Panc1 (cell line): Measurements from ENCODE around the gene CHDH. TPM values are rescaled to one million over a fixed set of nuclear protein-coding genes. Genes with fewer than 3 reads are reported as not detected.

Source experiments
- ATAC-seq: fragments of 200-7000 bp; cut with Tn5 transposase; 2 replicates; pipeline ENCODE4 v1.9.1; 2020; ENCODE audit warnings: mild to moderate bottlenecking, moderate library complexity
- BruUV-seq: library from RNA; stranded (reverse); fragments of 400-500 nt; replicated peaks from 2 replicates; lab custom pipeline; 2021; lab: Mats Ljungman, UMichigan
- CTCF ChIA-PET: fragments of 300-600 bp; sonication (Branson Sonifier 250); formaldehyde crosslinking; loops from one replicate; lab custom pipeline; 2022; ENCODE audit warnings: antibody characterized with exemption; lab: Charles Lee
- POLR2A ChIA-PET: fragments of 300-600 bp; sonication (Branson Sonifier 250); formaldehyde crosslinking; loops from one replicate; lab custom pipeline; 2022; ENCODE audit warnings: antibody characterized with exemption; lab: Charles Lee
- DNase-seq: peaks from one replicate; pipeline ENCODE4 v3.0.0-alpha.2; 2010; ENCODE audit warnings: low read depth, low spot score
- H3K27ac ChIP-seq: 2 replicates; pipeline ENCODE4 v1.5.1; 2011; ENCODE audit warnings: mild to moderate bottlenecking, low read length, inconsistent platforms
- H3K27me3 ChIP-seq: fragments of 200-500 bp; sonication (Bioruptor generic); 2 replicates; pipeline ENCODE4 v1.6.0; 2014; ENCODE audit warnings: low read length, inconsistent platforms; ENCODE audit not compliant: control insufficient read depth, insufficient read depth
- H3K36me3 ChIP-seq: fragments of 200-500 bp; sonication (Bioruptor generic); 2 replicates; pipeline ENCODE4 v1.5.1; 2014; ENCODE audit warnings: inconsistent platforms, mild to moderate bottlenecking, low read length, moderate library complexity; ENCODE audit not compliant: control insufficient read depth, insufficient read depth
- H3K4me1 ChIP-seq: 2 replicates; pipeline ENCODE4 v1.5.1; 2011; ENCODE audit warnings: inconsistent platforms, mild to moderate bottlenecking, low read length, moderate library complexity; ENCODE audit not compliant: control insufficient read depth, insufficient read depth
- H3K4me3 ChIP-seq, 2 experiments: 2 replicates each; pipeline ENCODE4 v1.5.1; 2011 to 2012; ENCODE audit warnings: low read depth in 2 of 2, low read length in 2 of 2, mild to moderate bottlenecking in 2 of 2, inconsistent platforms in 1 of 2, moderate library complexity in 1 of 2
- H3K9me3 ChIP-seq: fragments of 200-500 bp; sonication (Bioruptor generic); 2 replicates; pipeline ENCODE4 v1.5.1; 2014; ENCODE audit warnings: low read depth, mild to moderate bottlenecking, inconsistent platforms, low read length, moderate library complexity; ENCODE audit not compliant: control insufficient read depth, insufficient read depth
- POLR2AphosphoS5 ChIP-seq: IDR thresholded peaks from 2 replicates; pipeline ENCODE4 v1.6.1; 2012; ENCODE audit warnings: mild to moderate bottlenecking, low read depth, low read length, moderate library complexity
- SIN3A ChIP-seq: IDR thresholded peaks from 2 replicates; pipeline ENCODE4 v1.6.1; 2012; ENCODE audit warnings: low read depth, mild to moderate bottlenecking, low read length, moderate library complexity, borderline replicate concordance; ENCODE audit not compliant: insufficient read depth
- TCF7L2 ChIP-seq: IDR thresholded peaks from 2 replicates; pipeline ENCODE4 v1.6.1; 2011; ENCODE audit warnings: mild to moderate bottlenecking, low read depth, low read length, inconsistent platforms
- in situ Hi-C: cut with HindIII; loops from 2 replicates; pipeline ENCODE4 v1.10.0; 2016; ENCODE audit warnings: low sequenced_read_pairs, low pct_unique_long_range_greater_than_20kb
- intact Hi-C: fragments of 100-400 bp; cut with micrococcal nuclease; formaldehyde crosslinking; loops from one replicate; pipeline ENCODE4 v1.10.0; 2022; ENCODE audit not compliant: unreplicated experiment
- total RNA-seq: library from RNA; stranded (reverse); gene quantifications from one replicate; pipeline ENCODE4 v1.2.1, GENCODE V29; 2021; ENCODE audit not compliant: unreplicated experiment
- TF ChIP-seq, protein P1 (sequence below): fragments of 450-650 bp; IDR thresholded peaks from 2 replicates; pipeline ENCODE4 v1.5.1; 2017; ENCODE audit warnings: mild to moderate bottlenecking
- TF ChIP-seq, protein P2 (sequence below), 2 experiments: IDR thresholded peaks; 2 replicates each; pipeline ENCODE4 v1.6.1; 2011 to 2012; ENCODE audit warnings: low read depth in 2 of 2, control low read depth in 1 of 2, low read length in 1 of 2, mild to moderate bottlenecking in 1 of 2, moderate library complexity in 1 of 2; ENCODE audit not compliant: insufficient read depth in 1 of 2

CHDH gene
- total RNA-seq, 1 experiment from 2014 or later = 24.1 TPM

GRCh38 chr3:53788038-53788437 lies 58.2 kb downstream of the CHDH start:
- ATAC-seq (no peak), DNase-seq (no peak)
- Histone ChIP-seq H3K4me3 (no peak overlapping the region), H3K36me3 (no peaks in the 10 kb centered on the region), H3K27me3 (no peaks in the 10 kb centered on the region), H3K27ac (no peak overlapping the region), H3K4me1 (no peaks in the 10 kb centered on the region), H3K9me3 (no peaks in the 10 kb centered on the region)
- TF ChIP-seq TCF7L2 = no peak
- TF ChIP-seq, protein P1, sequence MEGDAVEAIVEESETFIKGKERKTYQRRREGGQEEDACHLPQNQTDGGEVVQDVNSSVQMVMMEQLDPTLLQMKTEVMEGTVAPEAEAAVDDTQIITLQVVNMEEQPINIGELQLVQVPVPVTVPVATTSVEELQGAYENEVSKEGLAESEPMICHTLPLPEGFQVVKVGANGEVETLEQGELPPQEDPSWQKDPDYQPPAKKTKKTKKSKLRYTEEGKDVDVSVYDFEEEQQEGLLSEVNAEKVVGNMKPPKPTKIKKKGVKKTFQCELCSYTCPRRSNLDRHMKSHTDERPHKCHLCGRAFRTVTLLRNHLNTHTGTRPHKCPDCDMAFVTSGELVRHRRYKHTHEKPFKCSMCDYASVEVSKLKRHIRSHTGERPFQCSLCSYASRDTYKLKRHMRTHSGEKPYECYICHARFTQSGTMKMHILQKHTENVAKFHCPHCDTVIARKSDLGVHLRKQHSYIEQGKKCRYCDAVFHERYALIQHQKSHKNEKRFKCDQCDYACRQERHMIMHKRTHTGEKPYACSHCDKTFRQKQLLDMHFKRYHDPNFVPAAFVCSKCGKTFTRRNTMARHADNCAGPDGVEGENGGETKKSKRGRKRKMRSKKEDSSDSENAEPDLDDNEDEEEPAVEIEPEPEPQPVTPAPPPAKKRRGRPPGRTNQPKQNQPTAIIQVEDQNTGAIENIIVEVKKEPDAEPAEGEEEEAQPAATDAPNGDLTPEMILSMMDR = no peak
- in situ Hi-C loops (no loop called here), intact Hi-C loops (no loop called here)
- CTCF ChIA-PET = no interaction called here
- POLR2A ChIA-PET = no interaction called here
- BruUV-seq = no TSS peak

- intact Hi-C loops = no loop called here
- no peak for TF ChIP-seq POLR2AphosphoS5
- no peak for TF ChIP-seq TCF7L2
- TF ChIP-seq SIN3A = no peak
- TF ChIP-seq, protein P1 = no peak
- TF ChIP-seq, protein P2, sequence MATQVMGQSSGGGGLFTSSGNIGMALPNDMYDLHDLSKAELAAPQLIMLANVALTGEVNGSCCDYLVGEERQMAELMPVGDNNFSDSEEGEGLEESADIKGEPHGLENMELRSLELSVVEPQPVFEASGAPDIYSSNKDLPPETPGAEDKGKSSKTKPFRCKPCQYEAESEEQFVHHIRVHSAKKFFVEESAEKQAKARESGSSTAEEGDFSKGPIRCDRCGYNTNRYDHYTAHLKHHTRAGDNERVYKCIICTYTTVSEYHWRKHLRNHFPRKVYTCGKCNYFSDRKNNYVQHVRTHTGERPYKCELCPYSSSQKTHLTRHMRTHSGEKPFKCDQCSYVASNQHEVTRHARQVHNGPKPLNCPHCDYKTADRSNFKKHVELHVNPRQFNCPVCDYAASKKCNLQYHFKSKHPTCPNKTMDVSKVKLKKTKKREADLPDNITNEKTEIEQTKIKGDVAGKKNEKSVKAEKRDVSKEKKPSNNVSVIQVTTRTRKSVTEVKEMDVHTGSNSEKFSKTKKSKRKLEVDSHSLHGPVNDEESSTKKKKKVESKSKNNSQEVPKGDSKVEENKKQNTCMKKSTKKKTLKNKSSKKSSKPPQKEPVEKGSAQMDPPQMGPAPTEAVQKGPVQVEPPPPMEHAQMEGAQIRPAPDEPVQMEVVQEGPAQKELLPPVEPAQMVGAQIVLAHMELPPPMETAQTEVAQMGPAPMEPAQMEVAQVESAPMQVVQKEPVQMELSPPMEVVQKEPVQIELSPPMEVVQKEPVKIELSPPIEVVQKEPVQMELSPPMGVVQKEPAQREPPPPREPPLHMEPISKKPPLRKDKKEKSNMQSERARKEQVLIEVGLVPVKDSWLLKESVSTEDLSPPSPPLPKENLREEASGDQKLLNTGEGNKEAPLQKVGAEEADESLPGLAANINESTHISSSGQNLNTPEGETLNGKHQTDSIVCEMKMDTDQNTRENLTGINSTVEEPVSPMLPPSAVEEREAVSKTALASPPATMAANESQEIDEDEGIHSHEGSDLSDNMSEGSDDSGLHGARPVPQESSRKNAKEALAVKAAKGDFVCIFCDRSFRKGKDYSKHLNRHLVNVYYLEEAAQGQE (IDR thresholded peaks at IDR 0.05; ENCODE audit: insufficient read depth in 1 of 2, low read depth in 2 of 2, low read length in 1 of 2) = no peak
- BruUV-seq = no TSS peak
- no peaks in the 10 kb centered on the region for H3K36me3 ChIP-seq
- no peak overlapping the region for H3K27ac ChIP-seq
- CTCF ChIA-PET = no interaction called here
- ATAC-seq (no peak), DNase-seq (no peak)
- no peaks in the 10 kb centered on the region for H3K4me1 ChIP-seq
- H3K9me3 ChIP-seq = no peaks in the 10 kb centered on the region
- no peaks in the 10 kb centered on the region for H3K27me3 ChIP-seq
- POLR2A ChIA-PET = no interaction called here
- in situ Hi-C loops = no loop called here
- H3K4me3 ChIP-seq = no peak overlapping the region
These were observed 59.2 kb downstream of the CHDH start for GRCh38 chr3:53787016-53787415.

DNA sequence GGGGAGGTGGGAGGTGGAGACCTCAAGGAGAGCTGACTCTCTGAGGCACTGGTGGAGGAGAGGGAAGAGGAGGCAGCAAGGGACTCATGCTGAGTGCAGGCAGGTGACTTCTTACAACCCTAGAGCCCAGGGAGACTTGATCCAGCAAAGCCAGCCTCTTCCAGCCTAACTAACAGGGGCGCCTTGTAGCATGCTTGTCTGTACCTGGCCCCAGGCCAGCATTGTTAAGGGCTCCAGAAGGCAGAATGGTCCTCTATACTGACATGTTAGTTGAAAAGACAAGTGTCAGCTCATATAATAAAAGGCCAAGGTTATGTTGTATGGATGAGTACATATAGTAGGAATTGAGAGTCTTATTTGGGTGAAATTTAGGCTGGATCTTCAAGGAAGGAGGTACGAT lies 65.4 kb downstream of the CHDH start:
- ATAC-seq (no peak), DNase-seq (no peak)
- Histone ChIP-seq H3K4me3 (no peak overlapping the region), H3K9me3 (no peaks in the 10 kb centered on the region), H3K27me3 (no peaks in the 10 kb centered on the region), H3K27ac (no peak overlapping the region), H3K36me3 (no peaks in the 10 kb centered on the region), H3K4me1 (no peaks in the 10 kb centered on the region)
- ChIA-PET POLR2A (no interaction called here), CTCF (no interaction called here)
- intact Hi-C loops = no loop called here
- TF ChIP-seq TCF7L2 (no peak), POLR2AphosphoS5 (no peak), SIN3A (no peak)
- TF ChIP-seq, protein P1 = no peak
- in situ Hi-C loops = no loop called here
- no TSS peak for BruUV-seq
